ENCODE results near the gene SMIM29.

Gene SMIM29

GRCh38 chr6:34239893-34240292 is 8.9 kb downstream of the SMIM29 start:
- no peak for DNase-seq

- no peak for DNase-seq
These were observed 9.3 kb downstream of the SMIM29 start for GRCh38 chr6:34239500-34239825.

DNA sequence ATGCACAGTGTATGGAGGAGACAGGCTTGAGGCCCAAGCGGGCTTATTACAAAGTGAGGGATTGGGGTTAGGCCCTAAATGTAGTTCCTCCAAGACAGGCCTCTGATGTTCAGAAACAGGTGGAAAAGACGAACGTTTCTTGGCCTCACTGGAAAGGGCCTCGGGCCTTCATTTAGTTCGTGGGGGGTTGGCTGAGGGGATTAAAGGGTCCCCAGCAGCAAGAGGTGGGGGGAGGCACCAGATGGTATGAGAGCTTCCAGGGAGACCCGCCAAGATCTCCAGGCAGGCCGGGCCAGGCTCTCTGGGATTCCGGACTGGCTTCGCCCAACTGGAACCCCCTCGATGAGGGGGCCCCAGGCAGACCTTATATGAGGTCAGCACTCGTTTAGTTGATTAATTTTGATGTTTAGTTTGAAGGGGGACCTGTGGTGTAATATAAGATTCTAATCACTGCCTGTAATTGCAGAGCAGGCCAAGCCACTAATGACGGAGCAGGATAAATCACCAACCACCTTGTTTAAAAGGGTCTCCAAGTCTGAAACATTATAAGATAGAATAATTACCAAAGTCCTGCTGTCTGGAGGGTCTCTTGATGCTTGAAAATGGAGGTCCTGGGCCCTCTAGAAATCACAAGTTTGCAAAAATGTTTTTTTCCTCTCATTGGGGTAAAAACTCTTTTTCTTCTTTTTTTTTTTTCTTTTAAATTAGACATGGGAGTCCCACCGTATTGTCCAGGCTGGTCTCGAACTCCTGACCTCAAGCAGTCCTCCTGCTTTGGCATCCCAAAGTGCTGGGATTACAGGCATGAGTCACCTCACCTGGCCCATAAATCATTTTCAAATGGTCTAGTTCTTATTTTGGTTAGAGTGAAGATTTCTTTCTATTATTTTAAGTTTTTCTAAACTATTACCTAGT is 10.0 kb downstream of the SMIM29 start:
- no peak for DNase-seq

GRCh38 chr6:34237722-34238584 is 10.9 kb downstream of the SMIM29 start:
- peak in 1 of 2 experiments; percentile 13 for DNase-seq

- no peak for DNase-seq
These were observed 11.5 kb downstream of the SMIM29 start for GRCh38 chr6:34237316-34237721.

GRCh38 chr6:34236443-34237315 is 12.1 kb downstream of the SMIM29 start, which contains the start of gene HMGA1:
Gene HMGA1 (plus strand): TSS chr6:34236873. CDS start chr6:34240781, 3,908 bp downstream.
- peak; percentile 39 to 83 for DNase-seq

- DNase-seq: no peak
These were observed 12.7 kb downstream of the SMIM29 start for GRCh38 chr6:34236131-34236442.

DNA sequence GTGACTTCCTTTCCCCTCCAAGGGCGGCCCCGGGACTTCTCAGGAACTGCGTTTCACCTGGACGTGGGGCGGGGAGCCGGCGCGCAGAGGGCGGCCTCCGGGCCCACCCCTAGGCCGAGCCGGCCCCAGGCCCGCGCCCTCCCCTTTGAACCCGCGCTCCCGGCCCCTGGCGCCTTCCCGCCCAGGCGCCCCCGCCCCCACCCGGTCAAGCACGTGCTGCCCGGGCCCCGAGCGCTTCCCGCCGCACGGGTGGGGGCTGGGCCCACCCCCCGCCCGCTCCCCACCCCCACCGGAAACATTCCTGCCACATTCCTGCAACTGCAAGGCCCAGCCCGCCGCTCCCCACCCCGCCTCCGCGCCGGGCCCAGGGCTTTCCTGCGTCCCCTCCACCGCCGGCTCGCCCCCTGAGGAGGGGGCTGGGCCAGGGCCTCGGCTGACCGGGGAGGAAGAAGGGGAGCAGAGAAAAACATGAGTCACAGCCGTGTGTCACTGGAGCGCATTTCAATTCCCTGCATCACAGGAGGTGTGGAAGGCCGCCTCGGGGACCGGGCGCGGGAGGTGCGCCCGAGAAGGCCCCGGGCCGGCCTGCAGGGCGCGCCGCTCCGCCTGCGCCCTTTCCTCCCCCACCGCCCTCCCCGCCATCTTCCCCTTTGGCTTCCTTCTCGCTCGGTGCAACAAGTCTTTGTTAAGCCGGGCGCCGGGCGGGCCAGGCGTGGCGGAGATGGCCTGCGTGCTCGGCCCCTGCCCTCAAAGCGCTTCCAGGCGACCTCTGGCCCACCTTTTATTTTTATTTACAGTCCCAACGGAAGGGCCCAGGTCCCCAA is 13.3 kb downstream of the SMIM29 start:
- DNase-seq: no peak

DNA sequence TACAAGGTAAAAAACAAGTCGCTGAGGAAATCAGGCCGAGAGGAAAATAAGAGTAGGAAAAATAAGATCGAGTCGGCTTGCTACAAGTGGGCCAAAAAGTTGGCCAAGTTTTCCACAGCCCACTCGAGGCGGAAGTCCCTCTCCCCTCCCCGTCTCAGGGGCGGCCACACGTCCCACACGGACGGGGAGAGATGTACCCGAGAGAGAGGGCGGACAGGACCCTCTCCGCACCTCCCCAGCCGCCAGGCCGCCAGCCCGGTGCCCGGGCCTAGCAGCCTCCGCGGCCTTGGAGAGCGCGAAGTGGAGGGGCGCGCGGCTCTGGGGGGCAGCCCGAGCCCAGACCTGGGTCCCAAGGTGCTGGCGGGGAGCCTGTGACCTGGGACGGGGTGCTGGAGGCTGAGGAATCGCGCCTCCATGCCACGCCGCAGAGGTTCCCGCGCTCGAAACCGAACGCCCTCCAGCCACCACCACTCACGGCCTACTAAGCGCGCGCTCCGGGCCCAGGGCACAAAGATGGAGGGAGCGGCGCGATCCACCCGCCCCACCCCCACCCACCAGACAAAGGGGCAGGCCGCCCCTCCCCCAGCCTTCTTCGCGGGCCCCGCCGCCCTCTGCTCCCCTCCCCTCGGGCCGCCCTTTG is 14.0 kb downstream of the SMIM29 start:
- no peak for DNase-seq

GRCh38 chr6:34233867-34234266 is 14.9 kb downstream of the SMIM29 start:
- DNase-seq: no peak

GRCh38 chr6:34232901-34233300 is 15.9 kb downstream of the SMIM29 start:
- no peak for DNase-seq

DNA sequence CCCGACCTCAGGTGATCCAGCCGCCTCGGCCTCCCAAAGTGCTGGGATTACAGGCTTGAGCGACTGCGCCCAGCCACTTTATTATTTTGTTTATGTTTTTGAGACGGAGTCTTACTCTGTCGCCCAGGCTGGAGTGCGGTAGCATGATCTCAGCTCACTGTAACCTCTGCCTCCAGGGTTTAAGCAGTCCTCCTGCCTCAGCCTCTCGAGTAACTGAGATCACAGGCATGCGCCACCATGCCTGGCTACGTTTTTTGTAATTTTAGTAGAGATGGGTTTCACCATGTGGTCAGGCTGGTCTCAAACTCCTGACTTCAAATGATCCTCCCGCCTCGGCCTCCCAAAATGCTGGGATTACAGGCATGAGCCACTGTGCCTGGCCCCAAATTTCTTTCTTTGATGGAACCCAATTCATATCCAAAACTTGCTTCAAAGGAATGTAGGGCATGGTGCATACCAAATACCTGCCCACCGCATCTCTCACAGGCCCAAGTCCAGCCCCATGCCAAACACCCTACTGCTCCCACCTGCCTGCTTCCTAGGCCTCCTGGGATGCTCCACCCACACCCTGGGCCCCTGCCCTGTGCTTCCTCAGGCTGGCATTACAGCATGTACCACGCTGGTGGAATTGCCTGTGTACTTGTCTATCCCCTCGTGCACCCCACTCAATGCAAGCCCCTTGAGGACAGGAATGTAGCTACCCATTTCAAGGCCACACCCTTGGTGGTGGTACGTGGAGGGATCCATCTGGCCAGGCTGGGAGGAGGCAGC is 17.1 kb downstream of the SMIM29 start:
- no peak for DNase-seq

DNA sequence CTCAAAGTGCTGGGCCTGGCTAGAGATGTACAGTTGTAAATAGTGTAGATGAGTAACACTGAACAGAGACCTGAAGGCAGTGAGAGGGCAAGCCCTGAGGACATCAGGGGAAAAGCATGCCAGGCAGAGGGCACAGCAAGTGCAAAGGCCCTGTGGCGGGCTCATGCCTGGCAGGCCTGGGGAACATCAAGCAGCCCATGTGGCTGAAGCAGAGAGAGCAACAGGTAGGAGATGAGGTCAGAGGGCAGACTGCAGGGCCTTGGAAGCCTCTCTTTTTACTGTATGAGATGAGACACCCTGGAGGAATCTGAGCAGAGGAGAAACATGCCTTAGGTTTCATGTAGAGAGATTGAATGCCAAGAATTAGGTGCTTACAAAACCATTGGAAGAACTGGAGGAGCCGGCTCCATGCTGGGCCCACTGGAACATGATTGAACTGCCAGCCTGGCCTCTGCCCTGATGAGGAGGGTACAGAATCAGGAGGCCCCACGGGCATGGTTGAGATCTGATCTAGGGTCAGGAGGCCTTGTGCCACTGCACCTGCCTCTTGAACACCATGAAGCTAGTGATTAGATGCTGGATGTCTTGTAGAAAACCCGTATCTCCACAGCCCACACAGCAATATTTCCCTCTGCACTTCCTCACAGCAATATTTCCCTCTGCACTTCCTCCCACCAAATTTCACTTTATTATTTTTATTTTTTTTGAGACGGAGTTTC is 18.0 kb downstream of the SMIM29 start:
- no peak for DNase-seq

DNA sequence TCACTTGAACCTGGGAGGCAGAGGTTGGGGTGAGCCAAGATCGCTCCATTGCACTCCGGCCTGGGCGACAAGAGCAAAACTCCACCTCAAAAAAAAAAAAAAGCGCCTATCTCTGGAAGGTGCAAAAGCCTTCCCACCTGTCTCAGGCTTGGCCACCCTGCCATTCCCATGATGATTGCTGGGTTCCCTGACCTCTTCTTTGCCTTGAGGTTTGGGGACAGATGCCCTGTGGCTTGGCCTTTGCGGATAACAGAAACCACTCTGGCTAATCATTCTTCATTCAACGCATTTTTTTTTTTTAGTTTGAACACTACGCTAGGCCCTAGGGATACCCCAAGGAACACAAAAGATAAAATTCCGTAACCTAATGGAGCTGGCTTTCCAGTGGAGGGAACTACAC is 18.9 kb downstream of the SMIM29 start:
- no peak for DNase-seq

GRCh38 chr6:34227761-34228421 is 20.9 kb downstream of the SMIM29 start:
- no peak for DNase-seq

- no peak for DNase-seq
These were observed 21.8 kb downstream of the SMIM29 start for GRCh38 chr6:34226731-34227586.

GRCh38 chr6:34226066-34226465 is 22.7 kb downstream of the SMIM29 start:
- no peak for DNase-seq

GRCh38 chr6:34225551-34225950 is 23.3 kb downstream of the SMIM29 start:
- no peak for DNase-seq
